B cell (primary cell): ENCODE results near the gene PCYOX1L.

Source experiments
- EZH2 ChIP-seq: IDR thresholded peaks from 2 replicates; pipeline ENCODE4 v1.6.1; 2012; ENCODE audit warnings: borderline replicate concordance, low read depth, mild to moderate bottlenecking, moderate library complexity, low read length; ENCODE audit not compliant: insufficient read depth, poor library complexity, severe bottlenecking
- TF ChIP-seq, protein P1 (sequence below): fragments of 200-600 bp; IDR thresholded peaks from one replicate; pipeline ENCODE4 v1.8.0; 2022; ENCODE audit warnings: antibody characterized with exemption, mild to moderate bottlenecking

DNA sequence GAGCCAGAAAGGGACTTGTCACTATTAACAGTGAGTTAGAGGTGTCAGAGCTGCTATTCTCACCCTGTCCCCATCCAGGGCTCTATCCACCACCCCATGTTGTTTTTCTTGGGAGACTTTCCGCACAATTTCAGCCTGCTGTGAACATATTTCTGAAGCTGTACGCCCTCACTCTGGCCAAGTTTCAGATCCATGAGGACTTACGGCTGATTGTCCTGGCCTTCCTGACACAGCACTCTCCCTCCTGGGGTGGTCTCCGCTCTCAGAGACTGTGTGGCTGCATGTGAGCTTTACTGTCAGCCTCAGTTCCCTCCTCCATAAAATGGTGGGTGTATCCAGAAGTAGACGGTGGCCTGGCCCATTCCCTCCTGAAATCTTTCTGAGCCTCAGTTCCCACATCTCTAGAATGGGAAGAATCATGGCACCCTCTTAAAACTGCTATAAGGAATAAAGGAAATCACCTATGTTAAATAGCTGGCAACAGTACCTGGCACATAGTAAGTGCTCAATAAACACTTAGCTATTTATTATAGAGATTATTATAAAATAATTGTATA lies 22.1 kb downstream of the PCYOX1L start:
- TF ChIP-seq, protein P1, sequence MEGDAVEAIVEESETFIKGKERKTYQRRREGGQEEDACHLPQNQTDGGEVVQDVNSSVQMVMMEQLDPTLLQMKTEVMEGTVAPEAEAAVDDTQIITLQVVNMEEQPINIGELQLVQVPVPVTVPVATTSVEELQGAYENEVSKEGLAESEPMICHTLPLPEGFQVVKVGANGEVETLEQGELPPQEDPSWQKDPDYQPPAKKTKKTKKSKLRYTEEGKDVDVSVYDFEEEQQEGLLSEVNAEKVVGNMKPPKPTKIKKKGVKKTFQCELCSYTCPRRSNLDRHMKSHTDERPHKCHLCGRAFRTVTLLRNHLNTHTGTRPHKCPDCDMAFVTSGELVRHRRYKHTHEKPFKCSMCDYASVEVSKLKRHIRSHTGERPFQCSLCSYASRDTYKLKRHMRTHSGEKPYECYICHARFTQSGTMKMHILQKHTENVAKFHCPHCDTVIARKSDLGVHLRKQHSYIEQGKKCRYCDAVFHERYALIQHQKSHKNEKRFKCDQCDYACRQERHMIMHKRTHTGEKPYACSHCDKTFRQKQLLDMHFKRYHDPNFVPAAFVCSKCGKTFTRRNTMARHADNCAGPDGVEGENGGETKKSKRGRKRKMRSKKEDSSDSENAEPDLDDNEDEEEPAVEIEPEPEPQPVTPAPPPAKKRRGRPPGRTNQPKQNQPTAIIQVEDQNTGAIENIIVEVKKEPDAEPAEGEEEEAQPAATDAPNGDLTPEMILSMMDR = no peak
- no peak for TF ChIP-seq EZH2
